SU-DHL-6 (cell line): ENCODE results near the gene INPP4A.

ENCODE experiments used
- H2AFZ ChIP-seq: fragments of 200-600 bp; sonication (generic); 2 replicates; pipeline ENCODE4 v1.6.1; 2014; ENCODE audit warnings: low read depth, mild to moderate bottlenecking, moderate library complexity, mixed read lengths, antibody characterized with exemption, low read length; ENCODE audit not compliant: severe bottlenecking
- H3F3A ChIP-seq: fragments of 200-600 bp; shearing (Covaris generic); 2 replicates; pipeline ENCODE4 v1.6.0; 2016; ENCODE audit warnings: antibody characterized with exemption, mild to moderate bottlenecking; ENCODE audit not compliant: insufficient read depth
- H3K27ac ChIP-seq: fragments of 200-600 bp; sonication (generic); 2 replicates; pipeline ENCODE4 v1.5.1; 2016; ENCODE audit warnings: low read depth, mild to moderate bottlenecking, low read length, moderate library complexity, mixed read lengths
- H3K27me3 ChIP-seq: fragments of 200-600 bp; sonication (generic), shearing (Covaris generic); 2 replicates; pipeline ENCODE4 v1.6.0; 2014; ENCODE audit warnings: mild to moderate bottlenecking, low read length
- H3K36me3 ChIP-seq: fragments of 200-600 bp; sonication (generic); 2 replicates; pipeline ENCODE4 v1.6.1; 2014; ENCODE audit warnings: mild to moderate bottlenecking, low read length, mixed read lengths
- H3K4me2 ChIP-seq: fragments of 300-600, 200-600 bp; shearing (Covaris generic), sonication (generic); 2 replicates; pipeline ENCODE4 v1.6.0; 2014; ENCODE audit warnings: low read length, low read depth, mild to moderate bottlenecking; ENCODE audit not compliant: poor library complexity, severe bottlenecking
- H3K4me3 ChIP-seq: fragments of 200-600 bp; sonication (generic); 2 replicates; pipeline ENCODE4 v1.5.1; 2014; ENCODE audit warnings: antibody characterized with exemption, low read length, mild to moderate bottlenecking, mixed read lengths; ENCODE audit not compliant: insufficient read depth, poor library complexity, severe bottlenecking
- H3K79me2 ChIP-seq: fragments of 200-600 bp; sonication (generic); 2 replicates; pipeline ENCODE4 v1.6.1; 2014; ENCODE audit warnings: mild to moderate bottlenecking, low read length, moderate library complexity; ENCODE audit not compliant: insufficient read depth
- H3K9ac ChIP-seq: fragments of 200-600 bp; sonication (generic); 2 replicates; pipeline ENCODE4 v1.7.0; 2014; ENCODE audit warnings: mild to moderate bottlenecking, low read length
- H3K9me2 ChIP-seq: fragments of 200-600 bp; sonication (generic); replicated peaks from 2 replicates; pipeline ENCODE4 v1.6.1; 2014; ENCODE audit warnings: low read length; ENCODE audit not compliant: insufficient read depth
- H3K9me3 ChIP-seq: fragments of 200-600 bp; sonication (generic); 2 replicates; pipeline ENCODE4 v1.6.1; 2014; ENCODE audit warnings: low read length, mixed read lengths; ENCODE audit not compliant: insufficient read depth
- H4K20me1 ChIP-seq: fragments of 200-600 bp; sonication (generic); 2 replicates; pipeline ENCODE4 v1.6.1; 2014; ENCODE audit warnings: low read depth, mild to moderate bottlenecking, antibody characterized with exemption, low read length, moderate library complexity, mixed read lengths
- EZH2phosphoT487 ChIP-seq: fragments of 200-600 bp; sonication (generic), shearing (Covaris generic); conservative IDR thresholded peaks from 2 replicates; pipeline ENCODE4 v1.6.1; 2018; ENCODE audit warnings: mild to moderate bottlenecking, antibody characterized with exemption, low read length, moderate library complexity, mixed read lengths
- TF ChIP-seq, protein P1 (sequence below): fragments of 200-600 bp; sonication (generic); IDR thresholded peaks from one replicate; pipeline ENCODE4 v1.5.1; 2017; ENCODE audit warnings: antibody characterized with exemption, mild to moderate bottlenecking, low read length, moderate library complexity; ENCODE audit not compliant: insufficient read depth, poor library complexity, severe bottlenecking

The INPP4A gene

DNA sequence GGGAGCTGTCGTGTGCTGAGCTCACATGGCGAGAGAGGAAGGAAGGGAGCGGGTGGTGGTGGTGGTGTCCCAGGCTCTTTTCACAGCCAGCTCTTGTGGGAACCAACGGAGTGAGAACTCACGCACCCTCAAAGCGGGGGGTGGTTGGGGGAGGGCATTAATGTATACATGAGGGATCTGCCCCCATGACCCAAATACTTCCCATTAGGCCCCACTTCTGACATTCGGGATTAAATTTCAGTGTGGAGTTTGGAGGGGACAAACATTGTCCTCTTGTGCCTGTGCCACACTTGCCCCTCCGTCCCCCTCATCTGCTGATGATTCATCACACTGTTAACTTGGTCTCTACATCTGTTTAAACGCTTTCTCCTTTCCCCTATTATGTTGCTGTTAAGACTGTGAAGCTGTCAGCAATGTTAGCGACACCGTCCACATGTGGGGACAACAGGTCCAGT lies 22.5 kb downstream of the INPP4A start:
- Histone ChIP-seq H3K9me2 (no peaks in the 10 kb centered on the region), H3F3A (0 out of 2 replicates have a peak, but pooled peaks cover 8% of the 10 kb centered on the region), H3K4me3 (no peak overlapping the region), H3K9ac (no peak overlapping the region), H3K79me2 (no peaks in the 10 kb centered on the region), H2AFZ (no peak overlapping the region), H3K36me3 (no peaks in the 10 kb centered on the region), H3K27me3 (no peaks in the 10 kb centered on the region), H4K20me1 (no peaks in the 10 kb centered on the region; the same call in 1 of the 2 replicates), H3K27ac (no peak overlapping the region), H3K4me2 (no peak overlapping the region), H3K9me3 (no peaks in the 10 kb centered on the region)
- no peak for TF ChIP-seq EZH2phosphoT487
- TF ChIP-seq, protein P1, sequence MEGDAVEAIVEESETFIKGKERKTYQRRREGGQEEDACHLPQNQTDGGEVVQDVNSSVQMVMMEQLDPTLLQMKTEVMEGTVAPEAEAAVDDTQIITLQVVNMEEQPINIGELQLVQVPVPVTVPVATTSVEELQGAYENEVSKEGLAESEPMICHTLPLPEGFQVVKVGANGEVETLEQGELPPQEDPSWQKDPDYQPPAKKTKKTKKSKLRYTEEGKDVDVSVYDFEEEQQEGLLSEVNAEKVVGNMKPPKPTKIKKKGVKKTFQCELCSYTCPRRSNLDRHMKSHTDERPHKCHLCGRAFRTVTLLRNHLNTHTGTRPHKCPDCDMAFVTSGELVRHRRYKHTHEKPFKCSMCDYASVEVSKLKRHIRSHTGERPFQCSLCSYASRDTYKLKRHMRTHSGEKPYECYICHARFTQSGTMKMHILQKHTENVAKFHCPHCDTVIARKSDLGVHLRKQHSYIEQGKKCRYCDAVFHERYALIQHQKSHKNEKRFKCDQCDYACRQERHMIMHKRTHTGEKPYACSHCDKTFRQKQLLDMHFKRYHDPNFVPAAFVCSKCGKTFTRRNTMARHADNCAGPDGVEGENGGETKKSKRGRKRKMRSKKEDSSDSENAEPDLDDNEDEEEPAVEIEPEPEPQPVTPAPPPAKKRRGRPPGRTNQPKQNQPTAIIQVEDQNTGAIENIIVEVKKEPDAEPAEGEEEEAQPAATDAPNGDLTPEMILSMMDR, result no peak

GRCh38 chr2:98467652-98468051 lies 23.0 kb downstream of the INPP4A start:
- Histone ChIP-seq H3K4me2 (no peak overlapping the region), H3F3A (0 out of 2 replicates have a peak, but pooled peaks cover 8% of the 10 kb centered on the region), H3K9ac (no peak overlapping the region), H3K79me2 (no peaks in the 10 kb centered on the region), H2AFZ (no peak overlapping the region), H3K9me2 (no peaks in the 10 kb centered on the region), H3K27me3 (no peaks in the 10 kb centered on the region), H3K27ac (no peak overlapping the region), H3K36me3 (no peaks in the 10 kb centered on the region), H3K4me3 (no peak overlapping the region), H3K9me3 (no peaks in the 10 kb centered on the region), H4K20me1 (no peaks in the 10 kb centered on the region; the same call in 1 of the 2 replicates)
- no peak for TF ChIP-seq EZH2phosphoT487
- TF ChIP-seq, protein P1, result no peak

- Histone ChIP-seq H3F3A (0 out of 2 replicates have a peak, but pooled peaks cover 8% of the 10 kb centered on the region), H3K4me2 (no peak overlapping the region), H3K9me3 (no peaks in the 10 kb centered on the region), H3K9me2 (no peaks in the 10 kb centered on the region), H3K36me3 (no peaks in the 10 kb centered on the region), H3K4me3 (no peak overlapping the region), H3K27me3 (no peaks in the 10 kb centered on the region), H3K9ac (no peak overlapping the region), H4K20me1 (no peaks in the 10 kb centered on the region; the same call in 1 of the 2 replicates), H3K79me2 (no peaks in the 10 kb centered on the region), H3K27ac (no peak overlapping the region), H2AFZ (no peak overlapping the region)
- TF ChIP-seq EZH2phosphoT487, result no peak
- TF ChIP-seq, protein P1, result no peak
Measured at GRCh38 chr2:98468621-98469236, 24.1 kb downstream of the INPP4A start.
